NT2/D1 (cell line): ENCODE data around the gene STK38.

Experiments used
- SUZ12 ChIP-seq: IDR thresholded peaks from 2 replicates; pipeline ENCODE4 v1.6.1; 2011; ENCODE audit not compliant: insufficient read length, insufficient read depth; ENCODE audit errors: extremely low read depth
- YY1 ChIP-seq: IDR thresholded peaks from 2 replicates; pipeline ENCODE4 v1.6.1; 2011; ENCODE audit not compliant: insufficient read length, insufficient read depth
- ZNF274 ChIP-seq: IDR thresholded peaks from 2 replicates; pipeline ENCODE4 v1.6.1; 2011; ENCODE audit warnings: mild to moderate bottlenecking, low read depth, low read length

GRCh38 chr6:36526066-36526465, 21.2 kb downstream of the STK38 start:
- TF ChIP-seq YY1, result no peak
- no peak for TF ChIP-seq SUZ12
- TF ChIP-seq ZNF274, result no peak
